ENCODE measurements around the gene SCN4A. TPM values are rescaled to one million over a fixed set of nuclear protein-coding genes. Genes with fewer than 3 reads are reported as not detected.
A peak's percentile ranks its signal among the peaks of the same experiment; 100 is the strongest.

SCN4A gene
- total and polyA plus RNA-seq, 2 experiments from 2014 or later: 0.07 TPM; not detected in 1

DNA sequence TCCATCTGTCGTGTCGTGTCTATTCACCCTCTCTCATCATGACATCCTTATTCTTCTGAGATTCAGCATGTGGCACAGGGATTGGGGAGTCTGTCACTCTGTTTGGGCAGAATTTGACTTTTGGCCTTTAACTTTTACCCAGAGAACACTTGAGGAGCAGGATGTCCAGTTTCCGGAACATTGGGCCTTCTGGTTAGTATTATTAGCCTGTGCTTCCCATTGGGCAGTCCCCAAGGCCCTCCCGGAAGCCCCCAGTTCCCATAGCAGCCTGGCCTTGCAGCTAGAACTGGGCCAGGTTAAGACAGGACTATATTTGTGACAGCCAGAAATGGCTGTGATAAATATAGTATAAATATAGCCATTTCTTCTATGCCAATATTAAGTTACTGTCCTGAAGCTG is 9.6 kb downstream of the SCN4A start:
- Histone ChIP-seq H3K79me2 (no peaks in the 10 kb centered on the region), H4K20me1 (ENCODE audit: insufficient read depth, poor library complexity, severe bottlenecking) (no peaks in the 10 kb centered on the region), H3K4me1 (ENCODE audit: insufficient read depth) (no peaks in the 10 kb centered on the region), H2AFZ (no peak overlapping the region), H3K4me2 (no peak overlapping the region), H3K4me3 (no peak overlapping the region), H3K36me3 (replicated peaks; ENCODE audit: insufficient read depth, low read depth) (no peaks in the 10 kb centered on the region), H3K9me2 (replicated peaks; ENCODE audit: insufficient read depth) (no peaks in the 10 kb centered on the region), H3K27me3 (peaks cover 3% of the 10 kb centered on the region), H3K9me3 (ENCODE audit: low read depth) (no peaks in the 10 kb centered on the region), H3K27ac (no peak overlapping the region)
- DNase-seq (ENCODE audit: low spot score): no peak
- TF ChIP-seq EZH2 (IDR thresholded peaks at IDR 0.05; ENCODE audit: borderline replicate concordance) (no peak), EZH2phosphoT487 (IDR thresholded peaks at IDR 0.05; ENCODE audit: low read depth, severe bottlenecking, unreplicated experiment) (no peak)
- TF ChIP-seq, protein P1, sequence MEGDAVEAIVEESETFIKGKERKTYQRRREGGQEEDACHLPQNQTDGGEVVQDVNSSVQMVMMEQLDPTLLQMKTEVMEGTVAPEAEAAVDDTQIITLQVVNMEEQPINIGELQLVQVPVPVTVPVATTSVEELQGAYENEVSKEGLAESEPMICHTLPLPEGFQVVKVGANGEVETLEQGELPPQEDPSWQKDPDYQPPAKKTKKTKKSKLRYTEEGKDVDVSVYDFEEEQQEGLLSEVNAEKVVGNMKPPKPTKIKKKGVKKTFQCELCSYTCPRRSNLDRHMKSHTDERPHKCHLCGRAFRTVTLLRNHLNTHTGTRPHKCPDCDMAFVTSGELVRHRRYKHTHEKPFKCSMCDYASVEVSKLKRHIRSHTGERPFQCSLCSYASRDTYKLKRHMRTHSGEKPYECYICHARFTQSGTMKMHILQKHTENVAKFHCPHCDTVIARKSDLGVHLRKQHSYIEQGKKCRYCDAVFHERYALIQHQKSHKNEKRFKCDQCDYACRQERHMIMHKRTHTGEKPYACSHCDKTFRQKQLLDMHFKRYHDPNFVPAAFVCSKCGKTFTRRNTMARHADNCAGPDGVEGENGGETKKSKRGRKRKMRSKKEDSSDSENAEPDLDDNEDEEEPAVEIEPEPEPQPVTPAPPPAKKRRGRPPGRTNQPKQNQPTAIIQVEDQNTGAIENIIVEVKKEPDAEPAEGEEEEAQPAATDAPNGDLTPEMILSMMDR (IDR thresholded peaks at IDR 0.05; ENCODE audit: poor library complexity): no peak
- WGBS (ENCODE audit: low lambda C conversion rate, missing lambda C conversion rate): 98% methylated on average over 4 of the region's 4 CpGs

DNA sequence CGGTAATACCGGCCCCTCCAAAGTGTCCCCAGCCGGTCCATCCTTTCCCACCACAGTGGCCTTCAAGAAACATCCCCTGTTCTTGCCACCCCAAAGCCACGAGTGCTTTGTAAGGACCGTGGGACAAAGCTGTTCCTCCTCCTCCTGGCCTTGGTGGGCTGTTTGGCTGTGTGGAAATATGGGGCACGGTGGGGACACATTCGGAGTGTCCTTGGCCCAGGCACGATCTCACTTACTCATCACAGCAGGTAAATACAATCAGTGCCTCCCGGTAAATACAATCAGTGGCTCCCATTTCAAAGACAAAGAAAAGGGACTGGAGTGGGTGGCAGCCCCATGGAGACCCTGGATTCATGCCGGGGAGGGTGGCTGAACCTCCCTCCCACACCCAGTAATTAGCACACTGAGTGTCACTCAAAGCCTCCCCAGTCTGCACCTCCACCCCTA is 10.4 kb downstream of the SCN4A start:
- DNase-seq (ENCODE audit: low spot score): no peak
- H3K9me2 ChIP-seq (replicated peaks; ENCODE audit: insufficient read depth): no peaks in the 10 kb centered on the region
- H2AFZ ChIP-seq: no peak overlapping the region
- H3K4me1 ChIP-seq (ENCODE audit: insufficient read depth): no peaks in the 10 kb centered on the region
- no peaks in the 10 kb centered on the region for H3K9me3 ChIP-seq (ENCODE audit: low read depth)
- TF ChIP-seq, protein P1 (IDR thresholded peaks at IDR 0.05; ENCODE audit: poor library complexity): no peak
- TF ChIP-seq EZH2phosphoT487 (IDR thresholded peaks at IDR 0.05; ENCODE audit: low read depth, severe bottlenecking, unreplicated experiment) (no peak), EZH2 (IDR thresholded peaks at IDR 0.05; ENCODE audit: borderline replicate concordance) (no peak)
- H3K4me2 ChIP-seq: no peak overlapping the region
- H4K20me1 ChIP-seq (ENCODE audit: insufficient read depth, poor library complexity, severe bottlenecking): no peaks in the 10 kb centered on the region
- H3K27ac ChIP-seq: no peak overlapping the region
- no peaks in the 10 kb centered on the region for H3K79me2 ChIP-seq
- H3K36me3 ChIP-seq (replicated peaks; ENCODE audit: insufficient read depth, low read depth): no peaks in the 10 kb centered on the region
- WGBS (ENCODE audit: low lambda C conversion rate, missing lambda C conversion rate): 54% methylated on average over 10 of the region's 10 CpGs
- H3K27me3 ChIP-seq: peaks cover 3% of the 10 kb centered on the region
- no peak overlapping the region for H3K4me3 ChIP-seq

DNA sequence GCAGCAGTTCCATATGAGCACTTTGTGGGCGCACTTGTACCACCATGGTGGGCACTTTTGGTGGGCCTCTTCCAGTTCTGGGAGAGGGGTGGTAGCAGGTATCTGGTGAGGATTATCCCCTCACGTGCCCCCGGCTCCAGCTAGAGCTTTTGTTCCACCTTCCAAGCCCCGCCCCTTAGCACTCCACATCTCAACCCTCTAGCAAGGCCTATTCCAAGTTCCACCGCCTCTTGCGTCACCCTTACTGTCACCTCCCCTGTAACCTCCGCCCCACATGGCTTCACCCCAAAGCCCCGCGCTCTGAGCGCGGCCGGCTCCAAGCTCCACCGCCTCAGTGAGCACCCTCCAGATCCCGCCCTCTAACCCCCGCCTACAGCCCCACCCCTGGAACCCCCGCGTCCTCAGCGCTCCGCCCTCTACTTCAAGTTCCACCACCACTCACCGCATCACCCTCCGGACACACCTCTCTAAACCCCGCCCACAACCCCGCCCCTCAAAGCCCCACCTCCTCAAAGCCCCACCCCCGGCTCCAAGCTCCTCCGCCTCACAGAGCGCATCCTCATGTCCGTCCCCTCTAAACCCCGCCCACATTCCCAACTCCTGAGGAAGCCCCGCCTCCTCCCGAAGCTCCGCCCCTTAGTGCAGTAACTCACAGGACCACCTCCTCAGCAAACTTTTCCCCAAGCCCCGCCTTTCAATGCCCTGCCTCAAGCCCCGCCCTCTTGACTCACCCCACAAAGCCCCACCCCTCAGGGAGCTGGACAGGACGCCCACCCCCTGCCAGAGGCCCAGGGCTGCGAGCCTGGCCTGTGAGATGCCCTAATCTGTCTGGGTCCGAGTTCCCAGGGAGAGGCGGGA is 11.1 kb downstream of the SCN4A start:
- Histone ChIP-seq H3K9me3 (ENCODE audit: low read depth) (no peaks in the 10 kb centered on the region), H3K27ac (no peak overlapping the region), H3K4me1 (ENCODE audit: insufficient read depth) (no peaks in the 10 kb centered on the region), H4K20me1 (ENCODE audit: insufficient read depth, poor library complexity, severe bottlenecking) (no peaks in the 10 kb centered on the region), H3K36me3 (replicated peaks; ENCODE audit: insufficient read depth, low read depth) (no peaks in the 10 kb centered on the region), H3K9me2 (replicated peaks; ENCODE audit: insufficient read depth) (no peaks in the 10 kb centered on the region), H3K4me2 (peak overlapping the region; percentile 63), H3K27me3 (peaks cover 3% of the 10 kb centered on the region), H2AFZ (no peak overlapping the region), H3K4me3 (no peak overlapping the region), H3K79me2 (no peaks in the 10 kb centered on the region)
- WGBS (ENCODE audit: low lambda C conversion rate, missing lambda C conversion rate): 28% methylated on average over 13 of the region's 37 CpGs
- TF ChIP-seq, protein P1 (IDR thresholded peaks at IDR 0.05; ENCODE audit: poor library complexity): no peak
- TF ChIP-seq EZH2phosphoT487 (IDR thresholded peaks at IDR 0.05; ENCODE audit: low read depth, severe bottlenecking, unreplicated experiment) (no peak), EZH2 (IDR thresholded peaks at IDR 0.05; ENCODE audit: borderline replicate concordance) (no peak)
- DNase-seq (ENCODE audit: low spot score): peak; percentile 80
